H1 (cell line): Measurements from ENCODE around the gene TIA1. TPM values are rescaled to one million over a fixed set of nuclear protein-coding genes. Genes with fewer than 3 reads are reported as not detected.

Experiments
- BRCA1 ChIP-seq: IDR thresholded peaks from 2 replicates; pipeline ENCODE4 v1.6.1; 2012; ENCODE audit warnings: low read depth, low read length, improper control_type of control experiment
- CBX8 ChIP-seq: fragments of 300-800, 300-1000 bp; sonication (generic); IDR thresholded peaks from 2 replicates; pipeline ENCODE4 v1.7.1; 2016; ENCODE audit warnings: low read depth, low read length, borderline replicate concordance
- POLR2A ChIP-seq, 2 experiments: IDR thresholded peaks; 1 replicate in 1 of 2; 2 replicates in 1 of 2; pipeline ENCODE4 v1.6.1; 2011; ENCODE audit warnings: low read depth in 2 of 2, low read length in 2 of 2, mild to moderate bottlenecking in 2 of 2; ENCODE audit errors: control extremely low read depth in 1 of 2
- POLR2AphosphoS5 ChIP-seq: IDR thresholded peaks from 2 replicates; pipeline ENCODE4 v1.6.1; 2011; ENCODE audit warnings: low read depth, low read length
- POU5F1 ChIP-seq: IDR thresholded peaks from 2 replicates; pipeline ENCODE4 v1.6.1; 2011; ENCODE audit warnings: low read depth, mild to moderate bottlenecking, low read length, moderate library complexity
- polyA plus RNA-seq, 7 experiments: library from polyadenylated mRNA; depleted of rRNA in 3 of 7; stranded (reverse) in 5 of 7; unstranded in 2 of 7; fragments of >200 nt in 5 of 7; fragments of 200-250 nt in 2 of 7; gene quantifications; 1 replicate in 5 of 7; 2 replicates in 1 of 7; 4 replicates in 1 of 7; pipeline versions ENCODE4 v1.2.1 to v1.2.3, GENCODE V29; 2011 to 2013; ENCODE audit warnings: missing spikeins in 2 of 7, mixed read lengths in 2 of 7
- total RNA-seq: library from RNA; stranded (reverse); fragmentation: NEBNext Ultra II Directional; extraction: Animal tissue kit (Norgen Biotek cat#: 25700); gene quantifications from 2 replicates; pipeline ENCODE4 v1.2.1, GENCODE V29; 2021
- TF ChIP-seq, protein P1 (sequence below): IDR thresholded peaks from 2 replicates; pipeline ENCODE4 v1.6.1; 2011; ENCODE audit warnings: low read depth, mild to moderate bottlenecking, low read length; ENCODE audit not compliant: insufficient read depth

Gene TIA1
- total and polyA plus RNA-seq, 2 of the 8 experiments (the other 6 are each of a cell fraction or from before 2014, with no cell fraction given), result 58.6 to 181 TPM

DNA sequence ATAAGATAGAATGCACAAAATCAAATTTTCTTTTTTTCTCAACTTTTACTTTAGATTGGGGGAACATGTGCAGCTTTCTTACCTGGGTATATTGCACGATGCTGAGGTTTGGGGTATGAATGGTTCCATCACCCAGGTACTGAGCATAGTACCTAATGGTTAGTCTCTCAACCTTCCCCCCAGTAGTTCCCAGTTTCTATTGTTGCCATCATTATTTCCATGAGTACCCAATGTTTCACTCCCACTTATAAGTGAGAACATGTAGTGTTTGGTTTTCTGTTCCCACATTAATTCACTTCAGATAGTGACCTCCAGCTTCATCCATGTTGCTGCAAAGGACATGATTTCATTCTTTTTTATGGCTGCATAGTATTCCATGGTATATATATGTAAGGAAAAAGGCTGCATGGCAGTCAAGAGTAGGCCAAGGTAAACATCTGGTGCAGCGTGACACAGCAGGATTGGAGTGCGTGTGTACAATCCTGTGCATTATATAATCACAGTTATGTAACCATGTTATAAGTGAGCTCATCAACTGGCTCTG lies 47.1 kb downstream of the TIA1 start (continued):
- no peak for TF ChIP-seq POLR2A (IDR thresholded peaks at IDR 0.05; ENCODE audit: control extremely low read depth in 1 of 2, low read depth in 2 of 2, low read length in 2 of 2)
- TF ChIP-seq, protein P1, sequence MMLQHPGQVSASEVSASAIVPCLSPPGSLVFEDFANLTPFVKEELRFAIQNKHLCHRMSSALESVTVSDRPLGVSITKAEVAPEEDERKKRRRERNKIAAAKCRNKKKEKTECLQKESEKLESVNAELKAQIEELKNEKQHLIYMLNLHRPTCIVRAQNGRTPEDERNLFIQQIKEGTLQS, result no peak
- no peak for TF ChIP-seq POLR2AphosphoS5
- no peak for TF ChIP-seq BRCA1
- no peak for TF ChIP-seq POU5F1
- TF ChIP-seq CBX8, result no peak
